GM12878 (cell line): ENCODE measurements around the gene LILRB3.

Source experiments
- CTCF ChIP-seq, 3 experiments: IDR thresholded peaks in 2 of 3; conservative IDR thresholded peaks in 1 of 3; 2 replicates each; pipeline ENCODE4 v1.5.1; 2011; ENCODE audit warnings: low read depth in 3 of 3, low read length in 3 of 3, mild to moderate bottlenecking in 3 of 3, control low read depth in 2 of 3, moderate library complexity in 2 of 3, inconsistent platforms in 1 of 3, mixed read lengths in 1 of 3; ENCODE audit not compliant: control insufficient read depth in 2 of 3, insufficient read depth in 1 of 3; ENCODE audit errors: extremely low read depth in 1 of 3
- EZH2 ChIP-seq: IDR thresholded peaks from 2 replicates; pipeline ENCODE4 v1.6.1; 2012; ENCODE audit warnings: low read depth, mild to moderate bottlenecking, control low read depth, inconsistent platforms, low read length, borderline replicate concordance; ENCODE audit not compliant: control insufficient read depth
- HDAC6 ChIP-seq: fragments of 200-600 bp; sonication (generic); IDR thresholded peaks from one replicate; pipeline ENCODE4 v1.8.0; 2017; ENCODE audit warnings: antibody characterized with exemption; ENCODE audit not compliant: unreplicated experiment
- MAX ChIP-seq: IDR thresholded peaks from 2 replicates; pipeline ENCODE4 v1.6.1; 2012; ENCODE audit warnings: low read depth, low read length, improper control_type of control experiment
- MYC ChIP-seq: IDR thresholded peaks from 2 replicates; pipeline ENCODE4 v1.6.1; 2011; ENCODE audit warnings: mild to moderate bottlenecking, low read length, moderate library complexity, inconsistent platforms; ENCODE audit not compliant: insufficient read depth, insufficient replicate concordance, insufficient read length, severe bottlenecking
- POLR2AphosphoS5 ChIP-seq: IDR thresholded peaks from 2 replicates; pipeline ENCODE4 v1.6.1; 2011; ENCODE audit warnings: mild to moderate bottlenecking, low read length, inconsistent platforms
- SMAD5 ChIP-seq: IDR thresholded peaks from 2 replicates; pipeline ENCODE4 v1.6.1; 2016; ENCODE audit warnings: antibody characterized with exemption, low read depth
- SMC3 ChIP-seq: IDR thresholded peaks from 2 replicates; pipeline ENCODE4 v1.6.1; 2011; ENCODE audit warnings: low read length, improper control_type of control experiment, borderline replicate concordance

GRCh38 chr19:54189145-54189734, 33.6 kb downstream of the LILRB3 start, which contains the start of gene MBOAT7:
- TF ChIP-seq HDAC6 (no peak), MAX (no peak), MYC (no peak), CTCF (IDR thresholded peaks at IDR 0.05 in 2 of 3, conservative IDR thresholded peaks at IDR 0.05 in 1 of 3; ENCODE audit: control insufficient read depth in 2 of 3, extremely low read depth in 1 of 3, insufficient read depth in 1 of 3, low read depth in 3 of 3, low read length in 3 of 3) (peak; percentile 19 to 47 (median 34); a peak in 4 of 6 replicates), SMC3 (no peak), EZH2 (no peak), POLR2AphosphoS5 (peak; percentile 53; the same call in 1 of the 2 replicates), SMAD5 (no peak)
